ENCODE data around the gene ZBTB8A.

The ZBTB8A gene

DNA sequence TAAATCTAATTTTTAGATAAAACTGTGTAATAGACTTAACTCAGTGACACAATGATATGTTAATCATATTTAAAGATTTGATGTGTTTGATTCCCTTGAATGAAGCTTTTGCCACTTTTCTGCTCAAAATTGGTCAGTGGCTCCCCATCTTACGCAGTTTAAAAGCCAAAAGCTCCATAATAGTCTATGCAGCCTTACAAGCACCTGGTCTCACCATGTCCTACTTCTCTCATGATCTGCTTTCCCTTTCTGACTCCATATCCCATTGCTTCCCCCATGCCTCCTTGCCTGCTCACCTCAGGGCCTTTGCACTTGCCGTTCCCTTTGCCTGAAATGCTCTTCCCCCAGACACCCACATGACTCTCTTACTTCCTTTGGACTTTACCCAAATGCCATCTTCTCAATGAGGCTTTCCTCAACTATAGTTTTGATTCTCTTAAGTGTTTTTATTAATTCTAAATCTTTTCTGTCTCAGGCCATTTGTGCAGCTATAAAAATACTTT is 1.9 kb downstream of the ZBTB8A start:
- no peak for TF ChIP-seq ESRRG (CRISPR knock-in tag; IDR thresholded peaks at IDR 0.05)
- no peak for TF ChIP-seq ZNF565 (CRISPR knock-in tag; conservative IDR thresholded peaks at IDR 0.05; ENCODE audit: low read depth)
- TF ChIP-seq ZC3H10 (CRISPR knock-in tag; IDR thresholded peaks at IDR 0.05) = no peak
- TF ChIP-seq ZFP30 (CRISPR knock-in tag; IDR thresholded peaks at IDR 0.05) = no peak

DNA sequence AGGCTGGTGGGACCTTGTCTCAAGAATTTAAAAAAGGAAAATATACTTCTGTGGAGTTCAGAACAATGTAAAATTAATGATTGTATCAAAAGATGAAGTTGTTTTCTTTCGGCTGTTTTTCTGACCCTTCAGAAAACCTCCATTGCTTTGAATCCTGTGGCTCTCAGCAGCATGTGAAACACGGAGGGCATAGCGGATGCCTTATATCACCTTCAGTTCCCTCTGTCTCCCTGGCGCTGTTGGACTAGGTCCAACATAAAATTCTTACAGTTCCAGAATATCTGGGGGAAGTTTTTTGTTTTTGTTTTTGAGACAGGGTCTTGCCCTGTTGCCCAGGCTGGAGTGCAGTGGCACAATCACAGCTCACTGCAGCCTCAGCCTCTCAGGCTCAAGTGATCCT is 7.4 kb downstream of the ZBTB8A start:
- no peak for ATAC-seq
- TF ChIP-seq TCF4 (CRISPR knock-in tag; IDR thresholded peaks at IDR 0.05; ENCODE audit: borderline replicate concordance) = no peak
- TF ChIP-seq ISL1 (CRISPR knock-in tag; IDR thresholded peaks at IDR 0.05) = no peak
- TF ChIP-seq ESRRG (CRISPR knock-in tag; IDR thresholded peaks at IDR 0.05) = no peak
- no peak for TF ChIP-seq TSHZ2 (CRISPR knock-in tag; IDR thresholded peaks at IDR 0.05)
- TF ChIP-seq PATZ1 (CRISPR knock-in tag; IDR thresholded peaks at IDR 0.05; ENCODE audit: borderline replicate concordance) = no peak
- no peak for TF ChIP-seq RARB (CRISPR knock-in tag; IDR thresholded peaks at IDR 0.05)
- TF ChIP-seq ZNF565 (CRISPR knock-in tag; conservative IDR thresholded peaks at IDR 0.05; ENCODE audit: low read depth) = no peak
- no peak for TF ChIP-seq ZNF70 (CRISPR knock-in tag; IDR thresholded peaks at IDR 0.05)
- TF ChIP-seq SNAI2 (CRISPR knock-in tag; IDR thresholded peaks at IDR 0.05) = no peak
- TF ChIP-seq, protein P1, sequence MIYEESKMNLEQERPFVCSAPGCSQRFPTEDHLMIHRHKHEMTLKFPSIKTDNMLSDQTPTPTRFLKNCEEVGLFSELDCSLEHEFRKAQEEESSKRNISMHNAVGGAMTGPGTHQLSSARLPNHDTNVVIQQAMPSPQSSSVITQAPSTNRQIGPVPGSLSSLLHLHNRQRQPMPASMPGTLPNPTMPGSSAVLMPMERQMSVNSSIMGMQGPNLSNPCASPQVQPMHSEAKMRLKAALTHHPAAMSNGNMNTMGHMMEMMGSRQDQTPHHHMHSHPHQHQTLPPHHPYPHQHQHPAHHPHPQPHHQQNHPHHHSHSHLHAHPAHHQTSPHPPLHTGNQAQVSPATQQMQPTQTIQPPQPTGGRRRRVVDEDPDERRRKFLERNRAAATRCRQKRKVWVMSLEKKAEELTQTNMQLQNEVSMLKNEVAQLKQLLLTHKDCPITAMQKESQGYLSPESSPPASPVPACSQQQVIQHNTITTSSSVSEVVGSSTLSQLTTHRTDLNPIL (CRISPR knock-in tag; IDR thresholded peaks at IDR 0.05; ENCODE audit: low read depth) = no peak
- TF ChIP-seq PPARA (CRISPR knock-in tag; IDR thresholded peaks at IDR 0.05; ENCODE audit: borderline replicate concordance) = no peak
- TF ChIP-seq ARNTL (CRISPR knock-in tag; IDR thresholded peaks at IDR 0.05; ENCODE audit: borderline replicate concordance, low read depth) = no peak
- no peak for TF ChIP-seq TOX (CRISPR knock-in tag; IDR thresholded peaks at IDR 0.05; ENCODE audit: borderline replicate concordance)

More for the DNA sequence above, 1.9 kb downstream of the ZBTB8A start:
- ATAC-seq = no peak

DNA sequence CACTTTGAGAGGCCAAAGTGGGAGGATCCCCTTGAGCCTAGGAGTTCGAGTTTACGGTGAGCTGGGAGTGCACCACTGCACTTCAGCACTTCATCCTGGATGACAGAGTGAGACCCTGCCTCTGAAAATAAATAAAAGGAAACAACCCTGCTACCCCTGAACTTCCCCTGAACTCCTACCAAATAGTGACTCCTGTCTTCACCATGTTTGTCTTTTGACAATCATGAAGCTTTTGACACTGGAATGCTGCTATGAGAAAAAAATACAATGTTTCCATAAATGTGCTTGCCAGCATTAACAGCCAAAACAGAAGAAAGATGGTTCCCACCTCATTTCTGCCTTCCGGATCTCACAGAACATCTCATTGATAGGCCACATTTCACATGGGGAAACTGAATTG is 10.4 kb downstream of the ZBTB8A start:
- no peak for TF ChIP-seq TCF4 (CRISPR knock-in tag; IDR thresholded peaks at IDR 0.05; ENCODE audit: borderline replicate concordance)
- no peak for TF ChIP-seq GLIS3 (CRISPR knock-in tag; IDR thresholded peaks at IDR 0.05)
- no peak for TF ChIP-seq TOX (CRISPR knock-in tag; IDR thresholded peaks at IDR 0.05; ENCODE audit: borderline replicate concordance)
- TF ChIP-seq ZFP3 (CRISPR knock-in tag; IDR thresholded peaks at IDR 0.05) = no peak
- TF ChIP-seq PPARA (CRISPR knock-in tag; IDR thresholded peaks at IDR 0.05; ENCODE audit: borderline replicate concordance) = no peak
- TF ChIP-seq ZNF70 (CRISPR knock-in tag; IDR thresholded peaks at IDR 0.05) = no peak
- no peak for TF ChIP-seq OSR1 (CRISPR knock-in tag; IDR thresholded peaks at IDR 0.05)
- TF ChIP-seq CSDC2 (CRISPR knock-in tag; IDR thresholded peaks at IDR 0.05) = no peak
- TF ChIP-seq ZNF8 (CRISPR knock-in tag; IDR thresholded peaks at IDR 0.05) = no peak
- TF ChIP-seq POU6F1 (CRISPR knock-in tag; IDR thresholded peaks at IDR 0.05; ENCODE audit: borderline replicate concordance, low read depth) = no peak
- TF ChIP-seq PATZ1 (CRISPR knock-in tag; IDR thresholded peaks at IDR 0.05; ENCODE audit: borderline replicate concordance) = no peak
- TF ChIP-seq ESRRG (CRISPR knock-in tag; IDR thresholded peaks at IDR 0.05) = no peak
- TF ChIP-seq, protein P2, sequence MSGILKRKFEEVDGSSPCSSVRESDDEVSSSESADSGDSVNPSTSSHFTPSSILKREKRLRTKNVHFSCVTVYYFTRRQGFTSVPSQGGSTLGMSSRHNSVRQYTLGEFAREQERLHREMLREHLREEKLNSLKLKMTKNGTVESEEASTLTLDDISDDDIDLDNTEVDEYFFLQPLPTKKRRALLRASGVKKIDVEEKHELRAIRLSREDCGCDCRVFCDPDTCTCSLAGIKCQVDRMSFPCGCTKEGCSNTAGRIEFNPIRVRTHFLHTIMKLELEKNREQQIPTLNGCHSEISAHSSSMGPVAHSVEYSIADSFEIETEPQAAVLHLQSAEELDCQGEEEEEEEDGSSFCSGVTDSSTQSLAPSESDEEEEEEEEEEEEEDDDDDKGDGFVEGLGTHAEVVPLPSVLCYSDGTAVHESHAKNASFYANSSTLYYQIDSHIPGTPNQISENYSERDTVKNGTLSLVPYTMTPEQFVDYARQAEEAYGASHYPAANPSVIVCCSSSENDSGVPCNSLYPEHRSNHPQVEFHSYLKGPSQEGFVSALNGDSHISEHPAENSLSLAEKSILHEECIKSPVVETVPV (CRISPR knock-in tag; IDR thresholded peaks at IDR 0.05) = no peak
- TF ChIP-seq BACH2 (CRISPR knock-in tag; IDR thresholded peaks at IDR 0.05; ENCODE audit: borderline replicate concordance) = no peak
- TF ChIP-seq, protein P1 (CRISPR knock-in tag; IDR thresholded peaks at IDR 0.05; ENCODE audit: low read depth) = no peak
- TF ChIP-seq ARNTL (CRISPR knock-in tag; IDR thresholded peaks at IDR 0.05; ENCODE audit: borderline replicate concordance, low read depth) = no peak
- no peak for ATAC-seq

All from SK-N-SH treated with all-trans-retinoic acid at 6 μM for 48 hours (cell line).